NCI-H774 (cell line): ENCODE results near the gene TMC3.
"Not testable (repeated sequence)": the region's sequence is repeated elsewhere in the genome, so short reads cannot be mapped to it uniquely, and the experiment has no call there.

Experiments
- DNase-seq: peaks from one replicate; lab custom pipeline; 2025; lab: John Stamatoyannopoulos, UW

The TMC3 gene

GRCh38 chr15:81384891-81385720 is 11.1 kb upstream of the TMC3 start:
- DNase-seq: no peak

DNA sequence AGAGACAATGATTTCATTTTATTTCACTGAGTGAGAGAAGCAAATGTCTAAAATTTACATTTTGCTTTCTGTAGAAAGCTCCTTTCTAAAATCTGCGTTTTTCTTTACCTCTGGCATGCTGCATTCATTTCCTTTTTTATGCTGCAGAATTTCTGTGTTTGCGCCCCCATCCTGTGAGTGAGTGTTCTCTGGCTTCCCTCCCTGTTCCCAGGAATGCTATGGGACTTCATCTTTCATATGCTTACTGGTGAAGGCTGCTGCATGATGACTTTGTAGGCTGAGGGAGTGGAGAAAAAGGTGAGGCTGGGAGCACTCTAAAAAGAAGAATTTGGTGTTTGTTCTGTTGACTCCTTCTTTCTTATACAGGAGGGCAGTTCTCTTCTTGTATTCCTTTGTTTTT is 7.7 kb upstream of the TMC3 start:
- no peak for DNase-seq

GRCh38 chr15:81380668-81381067 is 6.7 kb upstream of the TMC3 start:
- DNase-seq: no peak

- no peak for DNase-seq
Observed at GRCh38 chr15:81380203-81380602, 6.2 kb upstream of the TMC3 start.

DNA sequence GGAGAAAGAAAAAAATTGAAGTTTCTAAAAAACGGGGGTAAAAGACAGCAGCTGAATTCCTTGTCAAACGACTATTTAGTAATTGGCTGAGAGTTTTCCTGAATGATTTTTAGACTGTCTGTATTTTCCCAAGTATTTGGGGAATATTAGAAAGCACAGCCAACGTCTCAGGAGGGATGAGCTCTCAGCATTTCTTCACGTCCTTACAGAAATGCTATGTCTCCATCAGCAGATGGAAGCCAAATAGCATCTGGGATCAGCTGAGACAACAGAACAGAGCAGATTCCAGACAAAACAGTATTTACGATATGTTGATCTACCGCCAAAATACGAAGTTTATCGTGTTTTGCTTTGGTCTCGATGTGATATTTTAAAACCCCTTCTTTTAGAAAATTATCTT is 5.3 kb upstream of the TMC3 start:
- DNase-seq: no peak

DNA sequence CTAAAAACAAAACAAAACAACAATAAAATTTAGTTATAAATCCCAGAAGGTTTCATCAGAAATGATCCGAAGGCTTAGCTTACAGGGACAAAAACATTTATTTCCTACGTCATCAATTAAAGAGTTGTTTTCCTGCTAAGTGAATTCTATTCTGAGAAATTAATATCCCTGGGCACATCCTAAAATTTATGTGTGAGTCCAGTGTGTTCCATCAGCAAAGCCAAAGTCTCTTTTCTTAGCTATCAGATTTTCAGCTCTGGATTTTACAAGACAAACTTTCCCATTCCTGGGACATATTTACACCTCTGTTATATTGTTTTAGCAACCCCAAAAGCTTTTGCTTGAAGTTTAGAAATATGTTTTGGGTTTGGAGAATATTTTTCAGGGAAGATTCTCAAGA is 4.4 kb upstream of the TMC3 start:
- no peak for DNase-seq

DNA sequence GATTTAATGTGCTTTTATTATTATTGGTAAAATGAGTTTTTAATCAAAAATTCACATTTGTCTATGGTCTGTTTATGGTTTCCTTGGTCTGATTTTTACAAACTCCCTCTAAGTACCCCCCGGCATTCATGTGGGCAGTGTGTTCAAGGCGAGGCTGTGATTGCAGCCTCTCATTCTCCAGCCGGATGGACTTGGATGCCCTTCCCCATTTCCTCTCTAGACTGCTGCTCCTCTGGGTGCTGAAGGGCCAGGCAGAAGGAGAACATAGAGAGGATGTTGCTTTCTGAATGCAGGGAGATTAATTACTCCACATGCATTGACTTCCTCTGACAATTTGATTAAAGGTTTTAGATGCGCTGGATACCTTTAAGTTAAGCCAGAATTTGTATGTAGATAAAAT is 3.9 kb upstream of the TMC3 start:
- DNase-seq: no peak

DNA sequence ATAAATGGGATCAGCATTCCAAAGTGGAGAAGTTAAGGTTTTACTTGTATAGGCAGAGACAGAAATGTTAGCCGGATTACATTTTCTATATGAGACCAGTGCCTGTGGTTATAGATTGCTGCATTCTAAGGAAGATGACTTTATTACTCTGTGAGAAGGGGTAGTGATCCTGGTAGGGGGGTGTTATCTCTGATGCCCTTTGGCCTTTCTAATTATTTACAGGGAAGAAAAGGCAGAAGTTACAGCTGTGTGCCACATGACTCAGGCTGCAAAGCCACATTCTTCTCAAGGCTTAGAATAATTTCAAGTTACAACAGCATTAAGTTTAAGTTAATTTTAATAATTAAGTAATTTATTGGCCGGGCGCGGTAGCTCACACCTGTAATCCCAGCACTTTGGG is 2.2 kb upstream of the TMC3 start:
- DNase-seq: no peak

GRCh38 chr15:81375461-81375860 is 1.4 kb upstream of the TMC3 start:
- no peak for DNase-seq

DNA sequence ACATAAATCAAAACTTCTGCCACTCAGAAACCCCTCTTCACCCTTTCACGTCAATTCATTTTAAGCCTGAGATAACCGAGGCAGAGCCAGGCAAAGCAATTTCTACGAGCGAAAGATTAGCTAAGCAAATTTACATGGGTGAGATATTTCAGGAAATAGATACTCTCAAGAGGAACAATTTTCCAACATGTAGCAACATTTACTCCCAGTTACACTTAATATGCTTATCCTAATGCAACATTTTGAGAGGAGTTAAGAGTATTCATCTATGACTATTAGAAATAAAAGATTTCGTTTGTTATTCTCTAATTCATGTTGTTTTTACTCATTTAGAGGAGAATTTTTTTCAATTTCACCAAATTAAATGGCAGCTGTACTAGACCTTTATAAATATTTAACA is 837 bp downstream of the TMC3 start:
- no peak for DNase-seq

- DNase-seq: no peak
Observed at GRCh38 chr15:81372575-81372974, 1.4 kb downstream of the TMC3 start.

GRCh38 chr15:81363718-81364500 is 10.1 kb downstream of the TMC3 start:
- DNase-seq: no peak

GRCh38 chr15:81363276-81363675 is 10.7 kb downstream of the TMC3 start:
- no peak for DNase-seq

DNA sequence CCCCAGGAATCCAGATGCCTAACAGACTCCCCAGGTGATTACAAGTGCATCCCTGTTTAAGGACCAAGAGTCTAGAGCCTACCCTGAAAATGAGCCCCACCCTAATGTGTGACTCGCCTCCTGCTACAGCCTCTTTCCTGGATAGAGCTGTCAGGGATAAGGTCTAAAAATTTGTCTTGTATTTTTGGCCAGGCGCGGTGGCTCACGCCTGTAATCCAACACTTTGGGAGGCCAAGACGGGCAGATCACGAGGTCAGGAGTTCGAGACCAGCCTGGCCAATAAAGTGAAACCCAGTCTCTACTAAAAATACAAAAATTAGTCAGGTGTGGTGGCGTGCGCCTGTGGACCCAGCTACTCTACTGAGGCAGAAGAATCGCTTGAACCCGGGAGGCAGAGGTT is 11.2 kb downstream of the TMC3 start:
- no peak for DNase-seq

DNA sequence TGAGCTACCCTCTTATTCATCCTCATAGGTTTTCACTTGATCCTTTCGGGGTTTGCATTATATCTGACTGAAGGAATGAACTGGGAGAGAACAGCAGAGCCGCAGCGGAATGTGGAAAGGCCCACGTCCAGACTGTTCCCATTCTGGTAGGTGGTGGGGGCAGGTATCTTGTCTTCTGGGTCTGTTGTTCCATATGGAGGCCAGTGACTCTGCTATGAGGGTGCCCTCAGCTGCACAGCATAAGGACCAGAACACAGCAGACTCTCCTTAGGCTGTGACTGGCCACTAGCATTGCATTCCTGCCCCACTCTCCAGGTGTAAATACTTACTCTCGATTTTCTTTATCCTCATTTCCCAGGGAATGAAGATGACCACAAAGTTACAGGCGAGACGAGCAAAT is 12.1 kb downstream of the TMC3 start:
- no peak for DNase-seq

DNA sequence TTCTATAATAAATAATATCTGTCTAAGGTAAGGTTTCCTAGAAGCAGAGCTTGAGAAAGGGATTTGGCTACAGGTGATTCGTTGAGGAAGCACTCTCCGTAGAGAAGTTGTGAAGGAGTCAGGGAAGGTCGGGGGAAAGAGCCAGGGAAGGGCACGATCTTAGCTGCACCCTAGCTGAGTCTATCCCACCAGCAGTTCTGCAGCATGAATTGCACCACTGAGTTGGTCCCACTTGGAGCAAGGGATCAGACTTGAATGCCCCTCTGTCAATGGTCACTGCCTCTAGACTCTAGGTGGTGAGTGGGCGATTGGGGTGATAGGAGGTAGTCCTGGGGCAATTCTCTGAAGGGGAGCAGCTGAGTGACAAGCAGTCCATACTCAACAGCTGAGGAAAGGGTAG is 13.5 kb downstream of the TMC3 start:
- DNase-seq: no peak

DNA sequence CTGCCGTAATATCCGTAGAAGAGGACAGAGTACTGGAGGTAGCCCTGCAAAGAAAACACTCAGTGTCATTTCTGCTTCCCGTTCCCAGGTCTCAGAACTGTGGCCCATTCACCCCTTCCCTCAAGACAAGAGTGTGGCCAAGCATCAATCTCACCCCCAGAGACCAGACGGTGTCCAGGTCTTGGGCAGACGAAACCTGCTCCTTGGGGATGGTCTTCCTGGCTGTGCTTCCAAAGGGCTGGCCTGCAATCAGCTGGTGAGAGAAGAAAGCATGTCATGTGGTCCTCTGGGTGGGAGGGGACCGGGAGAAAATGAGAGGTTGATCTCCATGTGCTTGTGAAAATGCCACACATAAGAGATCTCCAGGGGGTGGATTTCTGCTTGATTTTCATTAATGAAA is 15.8 kb downstream of the TMC3 start:
- no peak for DNase-seq

DNA sequence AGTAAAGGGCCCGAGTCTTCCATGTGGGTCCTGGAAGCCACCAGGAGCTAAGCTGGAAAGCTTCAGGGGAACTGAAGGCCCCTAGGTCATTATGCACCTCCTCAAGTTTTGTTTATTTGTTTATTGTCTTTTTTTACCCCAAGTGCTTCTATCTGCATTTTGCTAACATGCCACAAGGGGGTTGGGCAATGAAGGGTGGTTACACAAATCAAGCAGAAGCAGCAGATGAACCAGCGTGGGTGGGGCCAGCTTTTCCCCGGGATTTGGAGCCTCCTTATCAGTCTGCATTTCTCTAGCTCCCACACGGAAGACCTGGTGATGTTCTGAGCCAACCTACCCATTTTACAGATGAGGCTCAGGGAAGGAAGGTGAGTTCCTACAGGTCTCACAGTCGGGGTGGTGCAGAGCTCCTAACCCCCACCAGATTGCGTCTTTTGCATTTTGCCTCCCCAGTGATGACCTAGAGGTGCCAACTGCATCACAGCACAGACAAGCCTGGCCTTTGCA is 16.8 kb downstream of the TMC3 start:
- no peak for DNase-seq

DNA sequence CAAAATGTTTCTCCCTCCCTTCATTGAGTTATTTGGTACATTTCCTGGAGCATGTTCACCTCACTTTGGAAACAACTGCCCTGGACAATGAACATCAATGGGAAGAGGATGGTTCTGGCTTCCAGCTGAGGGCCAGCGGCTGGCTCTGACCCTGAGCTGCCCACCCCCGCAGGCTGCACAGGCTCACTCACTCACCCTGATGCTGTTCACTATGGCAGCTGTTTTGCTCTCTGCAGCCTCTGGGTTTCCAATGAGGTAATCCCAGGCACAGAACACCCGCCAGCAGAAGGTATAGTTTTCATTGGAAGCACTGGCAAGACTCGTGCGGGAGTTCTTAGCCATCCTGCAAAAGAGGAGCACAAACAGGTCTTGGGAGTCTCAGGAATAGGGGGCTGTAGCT is 17.8 kb downstream of the TMC3 start:
- no peak for DNase-seq

GRCh38 chr15:81351651-81352050 is 22.4 kb downstream of the TMC3 start:
- DNase-seq: no peak

DNA sequence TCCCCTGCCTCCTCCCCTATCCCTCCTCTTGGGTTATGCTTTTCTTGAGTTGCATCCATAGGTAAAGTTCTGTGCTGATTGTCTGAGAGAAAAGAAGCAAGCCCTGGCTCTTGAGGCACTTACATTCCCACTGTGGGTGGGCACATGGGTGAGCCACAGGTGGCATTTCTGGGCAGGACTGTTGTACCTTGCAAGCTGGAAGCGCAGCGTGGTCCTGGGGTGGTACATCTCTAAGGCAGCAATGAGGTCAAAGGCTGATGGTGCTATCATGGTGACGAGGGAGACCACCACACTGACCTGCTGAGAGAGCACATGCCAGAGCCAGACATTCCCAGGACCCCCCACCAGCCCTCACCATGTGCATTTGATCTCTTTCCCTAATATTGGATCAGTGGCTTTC is 24.7 kb downstream of the TMC3 start:
- DNase-seq: no peak

GRCh38 chr15:81348691-81349090 is 25.3 kb downstream of the TMC3 start:
- not testable (repeated sequence) for DNase-seq

- no peak for DNase-seq
Observed at GRCh38 chr15:81347910-81348309, 26.1 kb downstream of the TMC3 start.
